ENCODE data around the gene RHBDD2. TPM values are rescaled to one million over a fixed set of nuclear protein-coding genes. Genes with fewer than 3 reads are reported as not detected.
A peak's percentile ranks its signal among the peaks of the same experiment; 100 is the strongest.
"Not testable (repeated sequence)": the region's sequence is repeated elsewhere in the genome, so short reads cannot be mapped to it uniquely, and the experiment has no call there.

Gene RHBDD2
- total and polyA plus RNA-seq, 4 experiments from 2014 or later, result 47.1 to 119 (median 80.7) TPM

- Histone ChIP-seq H3K27me3 (ENCODE audit: insufficient read depth, low read length) (no peaks in the 10 kb centered on the region), H3K9me3 (ENCODE audit: control insufficient read depth in 1 of 2, low read length in 2 of 2) (no peaks in the 10 kb centered on the region), H3K4me1 (ENCODE audit: insufficient read depth, low read length) (no peaks in the 10 kb centered on the region), H3K4me3 (ENCODE audit: low read length in 2 of 2) (no peak overlapping the region), H3K27ac (ENCODE audit: low read depth, low read length) (no peak overlapping the region), H3K36me3 (ENCODE audit: insufficient read depth, low read length) (no peaks in the 10 kb centered on the region)
- intact Hi-C loops (cut with micrococcal nuclease), result no loop called here
- H3K27ac Mint-ChIP-seq, result no peak overlapping the region
- ChIA-PET POLR2A (ENCODE audit: partially characterized antibody) (no interaction called here), CTCF (ENCODE audit: partially characterized antibody) (no interaction called here)
- no peak for DNase-seq
- H3K36me3 Mint-ChIP-seq, result no peaks in the 10 kb centered on the region
- H3K4me3 Mint-ChIP-seq, result no peak overlapping the region
- no peaks in the 10 kb centered on the region for H3K27me3 Mint-ChIP-seq
- peaks cover 0 to 8% (median 2%) of the 10 kb centered on the region in 4 donors for H3K4me1 Mint-ChIP-seq
- no peaks in the 10 kb centered on the region for H3K9me3 Mint-ChIP-seq
Observed at GRCh38 chr7:75840029-75840428, 38.8 kb upstream of the RHBDD2 start.

DNA sequence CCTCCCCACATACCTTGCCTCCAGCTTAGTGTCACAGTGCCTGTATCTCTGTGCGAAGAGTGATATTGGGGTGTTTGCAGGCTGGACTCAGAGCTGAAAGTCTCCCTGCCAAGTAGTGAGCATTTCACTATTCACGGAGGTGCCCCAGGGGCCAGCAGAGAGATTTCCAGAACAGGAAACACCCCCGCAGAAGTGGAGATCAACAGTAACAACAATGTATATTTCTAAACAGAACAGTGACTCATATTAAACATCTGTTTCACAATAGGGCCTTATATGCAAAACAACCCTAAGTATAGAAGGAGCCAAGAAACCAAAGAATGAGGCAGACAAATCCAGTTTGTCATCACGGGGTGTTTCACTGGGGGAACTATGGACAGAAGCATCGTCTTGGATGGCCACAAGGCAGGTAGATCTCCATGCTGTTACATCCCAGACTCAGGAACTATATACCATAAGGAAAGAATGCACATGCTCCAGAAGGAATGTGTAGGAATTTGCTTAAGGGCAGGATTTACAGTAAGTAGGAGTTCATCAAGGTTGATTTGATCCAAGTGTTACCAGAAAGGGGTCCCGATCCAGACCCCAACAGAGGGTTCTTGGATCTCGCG lies 35.9 kb upstream of the RHBDD2 start:
- H3K27ac ChIP-seq (ENCODE audit: low read depth, low read length), result no peak overlapping the region
- no peaks in the 10 kb centered on the region for H3K4me1 ChIP-seq (ENCODE audit: insufficient read depth, low read length)
- no peaks in the 10 kb centered on the region for H3K9me3 ChIP-seq (ENCODE audit: control insufficient read depth in 1 of 2, low read length in 2 of 2)
- no peaks in the 10 kb centered on the region for H3K36me3 Mint-ChIP-seq
- H3K36me3 ChIP-seq (ENCODE audit: insufficient read depth, low read length), result no peaks in the 10 kb centered on the region
- no peaks in the 10 kb centered on the region for H3K27me3 ChIP-seq (ENCODE audit: insufficient read depth, low read length)
- no peak for DNase-seq
- ChIA-PET POLR2A (ENCODE audit: partially characterized antibody) (no interaction called here), CTCF (ENCODE audit: partially characterized antibody) (no interaction called here)
- intact Hi-C loops (cut with micrococcal nuclease), result no loop called here
- no peaks in the 10 kb centered on the region for H3K27me3 Mint-ChIP-seq
- peak overlapping the region in 1 of 7 donors; percentile 26 for H3K27ac Mint-ChIP-seq
- H3K4me3 Mint-ChIP-seq, result no peak overlapping the region
- no peak overlapping the region for H3K4me3 ChIP-seq (ENCODE audit: low read length in 2 of 2)
- H3K9me3 Mint-ChIP-seq, result no peaks in the 10 kb centered on the region
- H3K4me1 Mint-ChIP-seq, result peaks cover 0 to 8% (median 2%) of the 10 kb centered on the region in 4 donors

GRCh38 chr7:75843613-75844116 lies 35.2 kb upstream of the RHBDD2 start:
- Mint-ChIP-seq H3K27ac (no peak overlapping the region), H3K9me3 (no peaks in the 10 kb centered on the region), H3K4me3 (no peak overlapping the region), H3K36me3 (no peaks in the 10 kb centered on the region), H3K27me3 (no peaks in the 10 kb centered on the region), H3K4me1 (peaks cover 0 to 8% (median 2%) of the 10 kb centered on the region in 4 donors)
- Histone ChIP-seq H3K9me3 (ENCODE audit: control insufficient read depth in 1 of 2, low read length in 2 of 2) (no peaks in the 10 kb centered on the region), H3K4me3 (ENCODE audit: low read length in 2 of 2) (no peak overlapping the region), H3K27me3 (ENCODE audit: insufficient read depth, low read length) (no peaks in the 10 kb centered on the region), H3K36me3 (ENCODE audit: insufficient read depth, low read length) (no peaks in the 10 kb centered on the region), H3K4me1 (ENCODE audit: insufficient read depth, low read length) (no peaks in the 10 kb centered on the region), H3K27ac (ENCODE audit: low read depth, low read length) (no peak overlapping the region)
- POLR2A ChIA-PET (ENCODE audit: partially characterized antibody), result no interaction called here
- CTCF ChIA-PET (ENCODE audit: partially characterized antibody), result no interaction called here
- no peak for DNase-seq
- intact Hi-C loops (cut with micrococcal nuclease), result no loop called here

DNA sequence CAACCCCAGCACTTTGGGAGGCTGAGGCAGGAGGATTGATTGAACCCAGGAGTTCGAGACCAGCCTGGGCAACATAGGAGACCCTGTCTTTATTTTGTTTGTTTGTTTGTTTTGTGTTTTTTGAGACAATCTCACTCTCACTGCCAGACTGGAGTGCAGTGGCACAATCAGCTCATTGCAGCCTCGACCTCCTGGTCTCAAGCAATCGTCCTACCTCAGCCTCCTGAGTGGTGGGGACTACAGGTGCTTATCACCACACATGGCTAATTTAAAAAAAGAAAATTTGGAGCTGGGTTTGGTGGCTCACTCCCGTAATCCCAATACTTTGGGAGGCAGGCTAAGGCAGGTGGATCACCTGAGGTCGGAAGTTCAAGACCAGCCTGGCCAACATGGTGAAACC lies 34.7 kb upstream of the RHBDD2 start:
- Mint-ChIP-seq H3K4me1 (peaks cover 0 to 8% (median 2%) of the 10 kb centered on the region in 4 donors), H3K27ac (no peak overlapping the region), H3K36me3 (no peaks in the 10 kb centered on the region), H3K27me3 (no peaks in the 10 kb centered on the region), H3K9me3 (no peaks in the 10 kb centered on the region), H3K4me3 (no peak overlapping the region)
- H3K27ac ChIP-seq (ENCODE audit: low read depth, low read length), result no peak overlapping the region
- H3K27me3 ChIP-seq (ENCODE audit: insufficient read depth, low read length), result no peaks in the 10 kb centered on the region
- no peak overlapping the region for H3K4me3 ChIP-seq (ENCODE audit: low read length in 2 of 2)
- H3K9me3 ChIP-seq (ENCODE audit: control insufficient read depth in 1 of 2, low read length in 2 of 2), result no peaks in the 10 kb centered on the region
- no peaks in the 10 kb centered on the region for H3K36me3 ChIP-seq (ENCODE audit: insufficient read depth, low read length)
- no peak for DNase-seq
- POLR2A ChIA-PET (ENCODE audit: partially characterized antibody), result no interaction called here
- CTCF ChIA-PET (ENCODE audit: partially characterized antibody), result no interaction called here
- intact Hi-C loops (cut with micrococcal nuclease), result no loop called here
- no peaks in the 10 kb centered on the region for H3K4me1 ChIP-seq (ENCODE audit: insufficient read depth, low read length)

GRCh38 chr7:75845132-75845531 lies 33.7 kb upstream of the RHBDD2 start:
- POLR2A ChIA-PET (ENCODE audit: partially characterized antibody); H3K4me1 Mint-ChIP-seq: not testable (repeated sequence)
- H3K27ac Mint-ChIP-seq, result peak overlapping the region in 1 of 7 donors; percentile 24

DNA sequence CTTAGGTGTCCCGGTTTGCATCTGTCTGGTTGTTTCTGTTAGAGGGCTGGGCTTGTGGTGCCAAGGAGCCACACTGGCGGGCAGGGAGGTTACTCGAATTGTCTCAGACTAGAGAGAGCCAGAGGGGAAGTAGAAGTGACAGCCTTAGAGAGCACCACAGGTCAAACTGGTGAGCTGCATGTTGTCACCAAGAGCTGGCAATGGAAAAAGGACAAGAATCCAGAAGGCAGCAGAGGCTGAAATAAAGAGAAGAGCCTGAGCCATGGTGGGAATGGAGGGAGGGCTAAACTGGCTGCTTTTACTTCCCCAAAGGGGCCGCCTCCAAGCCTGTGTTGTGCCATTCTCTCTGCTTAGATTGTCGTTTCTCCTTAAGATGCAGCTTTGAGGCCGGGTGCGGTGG lies 31.1 kb upstream of the RHBDD2 start:
- Histone ChIP-seq H3K36me3 (ENCODE audit: insufficient read depth, low read length) (no peaks in the 10 kb centered on the region), H3K9me3 (ENCODE audit: control insufficient read depth in 1 of 2, low read length in 2 of 2) (no peaks in the 10 kb centered on the region), H3K4me1 (ENCODE audit: insufficient read depth, low read length) (no peaks in the 10 kb centered on the region), H3K27me3 (ENCODE audit: insufficient read depth, low read length) (no peaks in the 10 kb centered on the region), H3K27ac (ENCODE audit: low read depth, low read length) (no peak overlapping the region), H3K4me3 (ENCODE audit: low read length in 2 of 2) (no peak overlapping the region)
- Mint-ChIP-seq H3K36me3 (no peaks in the 10 kb centered on the region), H3K9me3 (no peaks in the 10 kb centered on the region), H3K27me3 (no peaks in the 10 kb centered on the region), H3K27ac (no peak overlapping the region), H3K4me3 (no peak overlapping the region), H3K4me1 (peaks cover 0 to 9% (median 2%) of the 10 kb centered on the region in 4 donors)
- intact Hi-C loops (cut with micrococcal nuclease), result no loop called here
- DNase-seq, result no peak
- ChIA-PET CTCF (ENCODE audit: partially characterized antibody) (no interaction called here), POLR2A (ENCODE audit: partially characterized antibody) (interaction anchor here (1.4 kb wide), 1 partner anchor 31 kb away, joined by 3 read pairs; the partner anchor contains the start of gene RHBDD2)

More at GRCh38 chr7:75845132-75845531, 33.7 kb upstream of the RHBDD2 start:
- intact Hi-C loops (cut with micrococcal nuclease); H3K9me3 Mint-ChIP-seq; H3K36me3 Mint-ChIP-seq; H3K9me3 ChIP-seq (ENCODE audit: control insufficient read depth in 1 of 2, low read length in 2 of 2); H3K4me3 Mint-ChIP-seq; DNase-seq; H3K27me3 ChIP-seq (ENCODE audit: insufficient read depth, low read length); H3K4me3 ChIP-seq (ENCODE audit: low read length in 2 of 2); H3K4me1 ChIP-seq (ENCODE audit: insufficient read depth, low read length); H3K36me3 ChIP-seq (ENCODE audit: insufficient read depth, low read length); H3K27ac ChIP-seq (ENCODE audit: low read depth, low read length); H3K27me3 Mint-ChIP-seq: not testable (repeated sequence)
- CTCF ChIA-PET (ENCODE audit: partially characterized antibody), result interaction anchor here (1.2 to 1.7 kb wide), 2 partner anchors 19 to 174 kb away, joined by 3 read pairs; no protein-coding TSS in a partner anchor

DNA sequence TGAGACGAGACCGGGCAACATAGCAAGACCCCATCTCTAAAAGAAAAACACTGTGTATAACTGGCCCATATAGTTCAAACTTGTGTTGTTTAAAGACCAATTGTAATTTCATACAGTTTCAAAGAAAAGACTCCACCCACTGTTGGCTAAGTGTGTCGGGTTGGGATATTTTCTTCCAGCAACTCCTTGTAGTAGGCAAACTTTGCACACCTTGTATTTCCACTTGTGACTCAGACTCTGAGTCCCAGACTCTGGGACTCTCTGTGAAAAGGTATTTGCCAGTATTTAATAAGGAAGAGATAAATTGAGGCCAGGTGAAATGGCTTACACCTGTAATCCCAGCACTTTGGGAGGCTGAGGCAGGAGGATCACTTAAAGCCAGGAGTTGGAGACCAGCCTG lies 29.3 kb upstream of the RHBDD2 start:
- Histone ChIP-seq H3K4me3 (ENCODE audit: low read length in 2 of 2) (no peak overlapping the region), H3K27me3 (ENCODE audit: insufficient read depth, low read length) (no peaks in the 10 kb centered on the region), H3K4me1 (ENCODE audit: insufficient read depth, low read length) (no peaks in the 10 kb centered on the region), H3K27ac (ENCODE audit: low read depth, low read length) (no peak overlapping the region), H3K36me3 (ENCODE audit: insufficient read depth, low read length) (no peaks in the 10 kb centered on the region), H3K9me3 (ENCODE audit: control insufficient read depth in 1 of 2, low read length in 2 of 2) (no peaks in the 10 kb centered on the region)
- peaks cover 0 to 3% (median 0%) of the 10 kb centered on the region in 4 donors for H3K4me1 Mint-ChIP-seq
- H3K36me3 Mint-ChIP-seq, result no peaks in the 10 kb centered on the region
- no peak overlapping the region for H3K4me3 Mint-ChIP-seq
- no peak for DNase-seq
- no peaks in the 10 kb centered on the region for H3K9me3 Mint-ChIP-seq
- H3K27ac Mint-ChIP-seq, result no peak overlapping the region
- CTCF ChIA-PET (ENCODE audit: partially characterized antibody), result no interaction called here
- no peaks in the 10 kb centered on the region for H3K27me3 Mint-ChIP-seq
- intact Hi-C loops (cut with micrococcal nuclease), result no loop called here
- POLR2A ChIA-PET (ENCODE audit: partially characterized antibody), result no interaction called here
